ENCODE results near the gene ZNHIT6.

DNA sequence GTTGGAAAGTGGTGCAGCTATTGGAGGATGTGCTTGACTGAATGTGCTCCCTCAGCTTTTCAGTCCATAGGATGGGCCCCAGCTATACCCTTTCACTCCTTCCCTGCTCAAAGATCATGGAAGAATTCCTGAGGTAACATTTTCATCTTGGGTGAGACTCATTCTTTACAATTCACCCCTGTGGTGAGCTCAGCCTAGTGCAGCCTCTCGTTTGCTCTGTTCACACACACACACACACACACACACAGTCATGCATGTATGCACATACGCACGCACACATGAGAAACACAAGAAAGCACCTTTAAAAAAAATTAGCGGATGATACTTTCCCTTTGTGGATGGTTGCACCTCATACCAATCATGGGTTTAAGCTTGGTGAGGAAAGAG is 101.8 kb downstream of the ZNHIT6 start:
- TF ChIP-seq CTCF (IDR thresholded peaks at IDR 0.05) = no peak
- TF ChIP-seq HMGA2 (CRISPR knock-in tag; IDR thresholded peaks at IDR 0.05) = no peak
- no peak for TF ChIP-seq TEAD4 (CRISPR knock-in tag; IDR thresholded peaks at IDR 0.05)
- TF ChIP-seq FOXP1 (CRISPR knock-in tag; IDR thresholded peaks at IDR 0.05; ENCODE audit: borderline replicate concordance) = no peak
- no peak for TF ChIP-seq FOXJ3 (CRISPR knock-in tag; IDR thresholded peaks at IDR 0.05; ENCODE audit: borderline replicate concordance)
- no peak for TF ChIP-seq ELF4 (CRISPR knock-in tag; IDR thresholded peaks at IDR 0.05; ENCODE audit: low read depth)
- no peak for TF ChIP-seq ETV6 (CRISPR knock-in tag; IDR thresholded peaks at IDR 0.05)
- TF ChIP-seq IRF2 (CRISPR knock-in tag; IDR thresholded peaks at IDR 0.05; ENCODE audit: borderline replicate concordance, low read depth) = no peak

All from WTC11 (cell line).